OCI-LY7 (cell line): ENCODE data around the gene HLA-DPA1.

Source experiments
- EZH2phosphoT487 ChIP-seq: fragments of 200-600 bp; sonication (generic); IDR thresholded peaks from 2 replicates; pipeline ENCODE4 v1.6.1; 2018; ENCODE audit warnings: low read depth, borderline replicate concordance, mild to moderate bottlenecking, mixed run types, antibody characterized with exemption, low read length, moderate library complexity, mixed read lengths
- TF ChIP-seq, protein P1 (sequence below): fragments of 200-600 bp; sonication (generic); conservative IDR thresholded peaks from 2 replicates; pipeline ENCODE4 v1.5.1; 2014; ENCODE audit warnings: mild to moderate bottlenecking, antibody characterized with exemption, low read length, moderate library complexity, mixed read lengths

DNA sequence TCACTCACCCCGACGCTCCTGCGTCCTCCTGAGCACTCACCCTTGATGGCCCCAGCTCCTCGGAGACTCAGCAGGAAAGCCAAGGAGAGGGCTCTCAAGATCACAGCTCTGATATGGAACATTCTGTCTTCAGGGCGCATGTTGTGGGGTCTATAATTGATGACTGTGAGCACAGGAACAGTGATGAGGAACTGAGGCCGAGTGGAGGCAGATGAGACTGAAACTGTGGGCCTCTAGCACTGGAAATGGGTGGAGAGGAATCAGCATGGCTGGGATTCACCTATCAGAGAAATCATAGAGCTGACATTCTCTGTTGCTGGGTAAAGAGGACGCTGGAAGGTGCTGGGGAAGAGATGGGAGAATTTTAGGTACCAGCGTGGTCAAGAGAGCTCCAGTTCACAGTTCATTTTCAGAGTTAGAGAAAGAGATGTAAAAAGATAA, at the start of gene HLA-DPA1:
- TF ChIP-seq, protein P1, sequence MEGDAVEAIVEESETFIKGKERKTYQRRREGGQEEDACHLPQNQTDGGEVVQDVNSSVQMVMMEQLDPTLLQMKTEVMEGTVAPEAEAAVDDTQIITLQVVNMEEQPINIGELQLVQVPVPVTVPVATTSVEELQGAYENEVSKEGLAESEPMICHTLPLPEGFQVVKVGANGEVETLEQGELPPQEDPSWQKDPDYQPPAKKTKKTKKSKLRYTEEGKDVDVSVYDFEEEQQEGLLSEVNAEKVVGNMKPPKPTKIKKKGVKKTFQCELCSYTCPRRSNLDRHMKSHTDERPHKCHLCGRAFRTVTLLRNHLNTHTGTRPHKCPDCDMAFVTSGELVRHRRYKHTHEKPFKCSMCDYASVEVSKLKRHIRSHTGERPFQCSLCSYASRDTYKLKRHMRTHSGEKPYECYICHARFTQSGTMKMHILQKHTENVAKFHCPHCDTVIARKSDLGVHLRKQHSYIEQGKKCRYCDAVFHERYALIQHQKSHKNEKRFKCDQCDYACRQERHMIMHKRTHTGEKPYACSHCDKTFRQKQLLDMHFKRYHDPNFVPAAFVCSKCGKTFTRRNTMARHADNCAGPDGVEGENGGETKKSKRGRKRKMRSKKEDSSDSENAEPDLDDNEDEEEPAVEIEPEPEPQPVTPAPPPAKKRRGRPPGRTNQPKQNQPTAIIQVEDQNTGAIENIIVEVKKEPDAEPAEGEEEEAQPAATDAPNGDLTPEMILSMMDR: no peak
- no peak for TF ChIP-seq EZH2phosphoT487
